NCI-H2107 (cell line): ENCODE results near the gene FYTTD1.

Source experiments
- DNase-seq: peaks from one replicate; lab custom pipeline; 2025; lab: John Stamatoyannopoulos, UW

Gene FYTTD1

DNA sequence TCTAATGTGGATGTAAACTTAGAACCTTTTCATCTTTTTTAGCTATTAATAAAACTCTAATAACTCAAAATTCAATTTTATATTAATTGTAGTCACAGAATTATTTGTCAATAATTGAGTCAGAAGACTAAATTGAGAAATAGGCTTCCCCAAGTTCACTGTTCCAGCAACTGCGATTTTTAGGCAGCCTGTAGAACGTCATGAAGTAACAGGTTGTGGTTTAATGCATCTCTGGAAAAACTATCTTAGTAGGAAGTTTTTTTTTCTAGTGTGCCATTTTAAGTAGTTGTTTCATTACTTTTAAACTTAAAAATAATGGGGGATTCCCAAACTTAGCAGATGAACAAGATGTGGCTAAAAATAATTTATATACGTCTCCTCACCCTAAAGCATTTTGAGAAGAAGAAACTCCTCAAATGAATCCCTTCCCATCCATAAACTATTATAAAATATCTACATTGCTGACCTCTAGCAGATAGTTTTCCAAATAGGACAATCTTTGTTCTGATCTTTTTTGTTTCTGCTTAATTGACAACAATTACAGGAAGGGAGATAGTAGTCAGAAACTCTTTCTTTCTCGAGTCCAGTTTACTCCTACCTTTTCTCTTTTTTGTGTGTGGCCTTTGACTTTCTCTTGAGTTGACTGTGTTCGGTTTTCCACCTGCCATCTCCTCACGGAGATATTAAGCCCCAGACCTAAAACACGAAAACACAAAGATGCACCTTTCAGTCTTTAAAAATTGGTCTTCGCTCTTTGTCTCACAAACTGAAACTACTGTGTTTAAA, 84.4 kb downstream of the FYTTD1 start:
- no peak for DNase-seq

DNA sequence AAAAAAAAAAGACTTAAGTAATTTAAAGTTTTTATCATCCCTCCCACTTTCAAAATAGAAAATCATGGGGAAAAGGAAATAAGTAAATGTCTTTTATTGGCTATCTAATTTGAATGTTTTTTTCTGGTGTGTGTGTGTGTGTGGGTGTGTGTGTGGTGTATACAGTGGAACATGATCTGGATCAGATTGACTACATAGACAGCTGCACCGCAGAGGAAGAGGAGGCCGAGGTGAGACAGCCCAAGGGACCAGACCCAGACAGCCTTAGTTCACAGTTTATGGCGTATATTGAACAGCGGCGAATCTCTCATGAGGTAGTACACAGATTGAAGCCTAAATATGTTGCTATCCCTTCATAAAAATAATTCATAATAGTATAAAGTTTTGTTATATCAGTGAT, 85.8 kb downstream of the FYTTD1 start:
- no peak for DNase-seq

DNA sequence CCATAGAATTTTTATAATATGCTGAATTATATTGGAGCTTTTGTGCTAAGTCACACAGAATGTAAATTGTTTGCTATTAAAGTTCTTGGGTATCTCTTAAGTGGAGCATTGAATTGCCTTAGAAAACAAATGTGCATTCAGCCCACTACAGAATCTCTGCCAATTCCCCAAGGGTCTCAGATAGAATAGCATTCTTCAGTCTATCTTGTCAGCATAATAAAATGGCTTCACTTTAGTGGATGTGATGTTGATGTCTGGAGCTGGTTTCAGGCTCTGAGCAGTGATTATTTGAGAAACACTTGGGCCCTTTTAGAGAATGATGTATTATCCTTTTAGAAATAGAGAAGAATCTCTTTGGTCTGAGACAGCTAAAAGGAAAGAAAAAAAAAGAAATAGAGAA, 86.6 kb downstream of the FYTTD1 start:
- DNase-seq = no peak
